MM.1S (cell line): ENCODE data around the gene STX1B.

Experiments used
- CTCF ChIP-seq: fragments of 300-600 bp; sonication (generic); IDR thresholded peaks from 2 replicates; pipeline ENCODE4 v1.5.1; 2016; ENCODE audit warnings: antibody characterized with exemption, low read length, mixed read lengths
- EZH2 ChIP-seq: fragments of 300-600 bp; sonication (generic); optimal IDR thresholded peaks from 2 replicates; pipeline ENCODE3; 2017; ENCODE audit warnings: low read depth, mild to moderate bottlenecking, antibody characterized with exemption, low read length, mixed read lengths
- EZH2phosphoT487 ChIP-seq: fragments of 300-600 bp; sonication (generic); IDR thresholded peaks from 2 replicates; pipeline ENCODE4 v1.6.1; 2018; ENCODE audit warnings: antibody characterized with exemption, low read length

GRCh38 chr16:31036691-31037090 lies 26.3 kb upstream of the STX1B start:
- TF ChIP-seq EZH2phosphoT487 (no peak), CTCF (no peak), EZH2 (no peak)
